SJSA1 (cell line): ENCODE measurements around the gene FAM149A. TPM values are rescaled to one million over a fixed set of nuclear protein-coding genes. Genes with fewer than 3 reads are reported as not detected.

Source experiments
- DNase-seq, 2 experiments: peaks; one replicate each; pipeline ENCODE4 v3.0.0-alpha.2; 2015 to 2020; ENCODE audit warnings: low spot score in 2 of 2, low read depth in 1 of 2
- H3K27ac ChIP-seq: fragments of 250-450 bp; sonication (Bioruptor Pico); 2 replicates; pipeline ENCODE4 v1.5.1; 2020; ENCODE audit warnings: mild to moderate bottlenecking, moderate library complexity
- H3K27me3 ChIP-seq: fragments of 250-450 bp; sonication (Bioruptor Pico); replicated peaks from 2 replicates; pipeline ENCODE4 v1.5.1; 2020; ENCODE audit warnings: mild to moderate bottlenecking, moderate library complexity
- H3K36me3 ChIP-seq: fragments of 250-450 bp; sonication (Bioruptor Pico); 2 replicates; pipeline ENCODE4 v1.5.1; 2020; ENCODE audit warnings: mild to moderate bottlenecking
- H3K4me1 ChIP-seq: fragments of 250-450 bp; sonication (Bioruptor Pico); replicated peaks from 2 replicates; pipeline ENCODE4 v1.6.1; 2021; ENCODE audit warnings: mild to moderate bottlenecking
- H3K4me3 ChIP-seq: fragments of 250-450 bp; sonication (Bioruptor Pico); 2 replicates; pipeline ENCODE4 v1.5.1; 2020; ENCODE audit warnings: mild to moderate bottlenecking
- H3K9me3 ChIP-seq: fragments of 250-450 bp; sonication (Bioruptor Pico); replicated peaks from 2 replicates; pipeline ENCODE4 v1.5.1; 2020; ENCODE audit warnings: mild to moderate bottlenecking
- total RNA-seq: library from RNA; depleted of rRNA; stranded (reverse); fragments of >200 nt; shearing (Covaris generic); gene quantifications from 2 replicates; pipeline ENCODE4 v1.2.3, GENCODE V29; 2014; rRNA removed

FAM149A gene
- total RNA-seq, 1 experiment from 2014 or later: 0.42 TPM

DNA sequence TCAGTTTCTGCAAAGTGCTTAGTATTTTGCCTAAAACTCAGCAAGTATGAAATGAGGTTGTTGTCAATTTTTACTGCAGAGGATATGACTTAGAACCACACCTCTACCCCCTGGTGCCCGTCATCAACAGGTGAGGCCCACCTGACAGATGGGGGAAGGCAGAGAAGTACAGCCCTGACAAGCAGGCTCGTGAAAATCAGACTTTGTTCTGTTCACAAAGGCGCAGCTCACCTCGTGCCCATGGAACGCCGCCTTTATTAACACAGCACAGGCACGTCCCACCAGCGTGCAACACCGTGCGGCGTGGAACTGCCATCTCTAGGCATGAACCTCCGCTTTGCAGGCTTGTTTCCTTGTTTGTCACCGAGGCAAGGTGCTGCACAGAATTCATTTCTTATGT, 100.2 kb downstream of the FAM149A start:
- no peak for DNase-seq
- Histone ChIP-seq H3K27me3 (0 out of 2 replicates have a peak, but pooled peaks cover 2% of the 10 kb centered on the region), H3K9me3 (no peaks in the 10 kb centered on the region), H3K4me1 (no peaks in the 10 kb centered on the region), H3K27ac (no peak overlapping the region), H3K36me3 (no peaks in the 10 kb centered on the region), H3K4me3 (no peak overlapping the region)

DNA sequence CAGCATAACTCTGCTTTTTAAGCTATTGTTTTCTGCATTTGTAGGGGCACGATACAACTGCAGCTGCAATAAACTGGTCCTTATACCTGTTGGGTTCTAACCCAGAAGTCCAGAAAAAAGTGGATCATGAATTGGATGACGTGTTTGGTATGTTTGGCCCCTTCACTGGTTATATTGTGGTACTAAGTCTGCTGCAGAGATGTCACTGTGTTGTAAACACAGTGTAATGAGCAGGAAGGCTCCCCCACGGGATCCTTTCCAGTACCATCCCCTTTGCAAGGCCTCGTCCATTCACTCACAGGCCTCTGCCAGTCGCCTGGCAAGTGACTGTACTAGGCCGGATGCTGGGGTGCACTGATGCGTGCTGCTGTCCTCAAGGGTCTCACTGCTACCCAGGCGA, 100.7 kb downstream of the FAM149A start:
- no peak overlapping the region for H3K27ac ChIP-seq
- no peaks in the 10 kb centered on the region for H3K4me1 ChIP-seq
- 0 out of 2 replicates have a peak, but pooled peaks cover 2% of the 10 kb centered on the region for H3K27me3 ChIP-seq
- H3K4me3 ChIP-seq: no peak overlapping the region
- H3K9me3 ChIP-seq: no peaks in the 10 kb centered on the region
- DNase-seq: no peak
- H3K36me3 ChIP-seq: no peaks in the 10 kb centered on the region

GRCh38 chr4:186216465-186217024, 112.0 kb downstream of the FAM149A start:
- H3K9me3 ChIP-seq: no peaks in the 10 kb centered on the region
- no peaks in the 10 kb centered on the region for H3K36me3 ChIP-seq
- H3K4me1 ChIP-seq: no peaks in the 10 kb centered on the region
- no peak for DNase-seq
- no peak overlapping the region for H3K27ac ChIP-seq
- no peak overlapping the region for H3K4me3 ChIP-seq
- no peaks in the 10 kb centered on the region for H3K27me3 ChIP-seq

DNA sequence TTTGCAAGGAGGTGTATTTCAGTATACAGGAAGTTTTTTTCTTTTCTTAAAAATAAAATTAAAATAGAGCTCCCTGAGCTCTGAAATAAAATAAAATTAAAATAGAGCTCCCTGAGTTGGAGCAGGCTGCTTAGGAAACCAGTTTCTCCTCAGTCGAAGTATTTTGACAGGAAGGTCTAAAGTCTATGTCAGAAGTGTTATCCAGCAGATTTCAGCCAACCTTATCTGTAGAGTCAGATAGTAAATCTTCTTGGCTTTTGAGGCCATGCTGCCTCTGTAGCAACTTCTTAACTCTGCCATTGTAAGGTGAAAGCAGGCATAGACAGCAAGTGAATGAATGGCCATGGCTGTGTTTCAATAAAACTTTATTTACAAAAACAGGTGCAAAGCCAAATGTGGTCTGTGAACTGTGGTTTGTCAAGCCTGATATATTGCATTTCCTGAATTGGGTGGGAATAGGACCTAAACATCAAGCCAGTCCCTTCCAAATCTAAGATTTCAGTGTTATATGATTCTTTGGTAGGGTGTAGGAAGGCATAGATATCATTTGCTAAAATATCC, 113.3 kb downstream of the FAM149A start:
- no peaks in the 10 kb centered on the region for H3K4me1 ChIP-seq
- H3K36me3 ChIP-seq: no peaks in the 10 kb centered on the region
- no peak overlapping the region for H3K4me3 ChIP-seq
- no peak overlapping the region for H3K27ac ChIP-seq
- no peaks in the 10 kb centered on the region for H3K27me3 ChIP-seq
- DNase-seq: no peak
- no peaks in the 10 kb centered on the region for H3K9me3 ChIP-seq

GRCh38 chr4:186221624-186222023, 117.1 kb downstream of the FAM149A start:
- Histone ChIP-seq H3K27me3 (no peaks in the 10 kb centered on the region), H3K9me3 (no peaks in the 10 kb centered on the region), H3K4me3 (no peak overlapping the region), H3K27ac (no peak overlapping the region), H3K36me3 (no peaks in the 10 kb centered on the region), H3K4me1 (no peaks in the 10 kb centered on the region)
- DNase-seq: no peak

Other genes with a start within 250 kb of the FAM149A start
- 1.6 and 3.4 TPM in 2 replicates for gene TLR3, start 35.5 kb upstream of the FAM149A start, total RNA-seq
- 3.2 and 4.3 TPM in 2 replicates for gene CYP4V2, start 86.9 kb downstream of the FAM149A start, total RNA-seq
- gene KLKB1, start 122.8 kb downstream of the FAM149A start, total RNA-seq: not detected in 2 replicates
- not detected in 2 replicates for gene F11, start 161.5 kb downstream of the FAM149A start, total RNA-seq